GM23338 (cell line): Measurements from ENCODE around the gene LCN10. TPM values are rescaled to one million over a fixed set of nuclear protein-coding genes. Genes with fewer than 3 reads are reported as not detected.

Experiments
- ATAC-seq: fragments of 200-7000 bp; cut with Tn5 transposase; 3 replicates; pipeline ENCODE4 v1.9.1; 2020
- DNase-seq: peaks from one replicate; pipeline ENCODE4 v3.0.0-alpha.2; 2015; ENCODE audit warnings: low spot score
- H2AFZ ChIP-seq: fragments of 200-600 bp; sonication (generic); 2 replicates; pipeline ENCODE4 v1.8.0; 2016; ENCODE audit warnings: antibody characterized with exemption, mild to moderate bottlenecking, moderate library complexity
- H3F3A ChIP-seq: fragments of 200-600 bp; sonication (generic); replicated peaks from 2 replicates; pipeline ENCODE4 v1.8.0; 2017; ENCODE audit warnings: antibody characterized with exemption, mixed run types, low read depth
- H3K27ac ChIP-seq: fragments of 200-600 bp; sonication (generic); 2 replicates; pipeline ENCODE4 v1.6.1; 2016; ENCODE audit warnings: low read depth
- H3K27me3 ChIP-seq: fragments of 200-600 bp; sonication (generic); 2 replicates; pipeline ENCODE4 v1.8.0; 2016; ENCODE audit warnings: mild to moderate bottlenecking, mixed run types, moderate library complexity; ENCODE audit not compliant: insufficient read depth
- H3K36me3 ChIP-seq: fragments of 200-600 bp; sonication (generic); 2 replicates; pipeline ENCODE4 v1.8.0; 2016; ENCODE audit warnings: mild to moderate bottlenecking; ENCODE audit not compliant: insufficient read depth
- H3K4me1 ChIP-seq: fragments of 200-600 bp; sonication (generic); 2 replicates; pipeline ENCODE4 v1.8.0; 2016; ENCODE audit warnings: mild to moderate bottlenecking, moderate library complexity; ENCODE audit not compliant: insufficient read depth
- H3K4me2 ChIP-seq: fragments of 200-600 bp; sonication (generic); 2 replicates; pipeline ENCODE4 v1.7.1; 2017; ENCODE audit warnings: mixed run types
- H3K4me3 ChIP-seq: fragments of 200-600 bp; sonication (generic); 2 replicates; pipeline ENCODE4 v1.6.1; 2016; ENCODE audit warnings: mixed run types
- H3K79me2 ChIP-seq: fragments of 200-600 bp; sonication (generic); replicated peaks from 2 replicates; pipeline ENCODE4 v1.8.0; 2017; ENCODE audit warnings: mild to moderate bottlenecking; ENCODE audit not compliant: insufficient read depth
- H3K9me2 ChIP-seq: fragments of 200-600 bp; sonication (generic); 2 replicates; pipeline ENCODE4 v1.8.0; 2017; ENCODE audit not compliant: insufficient read depth
- H4K20me1 ChIP-seq: fragments of 200-600 bp; sonication (generic); replicated peaks from 2 replicates; pipeline ENCODE4 v1.8.0; 2017; ENCODE audit warnings: mild to moderate bottlenecking; ENCODE audit not compliant: insufficient read depth
- H3K27ac Mint-ChIP-seq: 2 replicates; pipeline ENCODE4 v1.8.0; 2020; ENCODE audit warnings: inconsistent platforms, mild to moderate bottlenecking, moderate library complexity, mixed read lengths
- H3K27me3 Mint-ChIP-seq: 3 replicates; pipeline ENCODE4 v1.8.0; 2022; ENCODE audit warnings: low read depth, mild to moderate bottlenecking, moderate library complexity, mixed read lengths, inconsistent platforms; ENCODE audit not compliant: insufficient read depth, poor library complexity
- H3K36me3 Mint-ChIP-seq: 3 replicates; pipeline ENCODE4 v1.8.0; 2021; ENCODE audit warnings: low read depth, mild to moderate bottlenecking, inconsistent platforms, moderate library complexity, mixed read lengths
- H3K4me1 Mint-ChIP-seq: 3 replicates; pipeline ENCODE4 v1.8.0; 2020; ENCODE audit warnings: mild to moderate bottlenecking, inconsistent platforms, mixed read lengths
- H3K4me3 Mint-ChIP-seq: 3 replicates; pipeline ENCODE4 v1.8.0; 2021; ENCODE audit warnings: moderate library complexity, mild to moderate bottlenecking, inconsistent platforms, mixed read lengths
- H3K9me3 Mint-ChIP-seq: 3 replicates; pipeline ENCODE4 v1.8.0; 2020; ENCODE audit warnings: moderate library complexity, mild to moderate bottlenecking, inconsistent platforms, mixed read lengths
- CREB1 ChIP-seq: fragments of 250-450 bp; sonication (Bioruptor Pico); IDR thresholded peaks from 2 replicates; pipeline ENCODE4 v1.5.0; 2020; ENCODE audit warnings: low read depth, mild to moderate bottlenecking, moderate library complexity
- CTCF ChIP-seq, 2 experiments: fragments of 200-600 bp in 1 of 2; sonication (generic) in 1 of 2; conservative IDR thresholded peaks; 2 replicates each; pipeline versions ENCODE4 v1.5.1 to v1.6.1; 2016 to 2017; ENCODE audit warnings: antibody characterized with exemption in 2 of 2, low read depth in 2 of 2, mild to moderate bottlenecking in 2 of 2, moderate library complexity in 1 of 2
- ETS1 ChIP-seq: IDR thresholded peaks from 2 replicates; pipeline ENCODE4 v1.6.1; 2016; ENCODE audit warnings: antibody characterized with exemption
- ZNF114 ChIP-seq: fragments of 250-450 bp; sonication (Bioruptor Pico); IDR thresholded peaks from 2 replicates; pipeline ENCODE4 v1.5.0; 2020; ENCODE audit warnings: mild to moderate bottlenecking, moderate library complexity
- polyA plus RNA-seq: library from polyadenylated mRNA; unstranded; fragments of >200 nt; fragmentation: Nextera tagmentation; extraction: Ambion mirVana; gene quantifications from 2 replicates; pipeline ENCODE4 v1.2.1, GENCODE V29; 2016
- total RNA-seq: library from RNA; depleted of rRNA; stranded (reverse); fragments of >200 nt; shearing (Covaris generic); gene quantifications from 2 replicates; pipeline ENCODE4 v1.2.3, GENCODE V29; 2014
- TF ChIP-seq, protein P1 (sequence below): fragments of 250-450 bp; sonication (Bioruptor Pico); IDR thresholded peaks from 2 replicates; pipeline ENCODE4 v1.5.0; 2020; ENCODE audit warnings: mild to moderate bottlenecking, moderate library complexity
- TF ChIP-seq, protein P2 (sequence below): IDR thresholded peaks from one replicate; pipeline ENCODE4 v1.6.1; 2018; ENCODE audit warnings: antibody characterized with exemption; ENCODE audit not compliant: unreplicated experiment

The LCN10 gene
- total and polyA plus RNA-seq, 2 experiments from 2014 or later: 0.45 to 0.74 TPM

DNA sequence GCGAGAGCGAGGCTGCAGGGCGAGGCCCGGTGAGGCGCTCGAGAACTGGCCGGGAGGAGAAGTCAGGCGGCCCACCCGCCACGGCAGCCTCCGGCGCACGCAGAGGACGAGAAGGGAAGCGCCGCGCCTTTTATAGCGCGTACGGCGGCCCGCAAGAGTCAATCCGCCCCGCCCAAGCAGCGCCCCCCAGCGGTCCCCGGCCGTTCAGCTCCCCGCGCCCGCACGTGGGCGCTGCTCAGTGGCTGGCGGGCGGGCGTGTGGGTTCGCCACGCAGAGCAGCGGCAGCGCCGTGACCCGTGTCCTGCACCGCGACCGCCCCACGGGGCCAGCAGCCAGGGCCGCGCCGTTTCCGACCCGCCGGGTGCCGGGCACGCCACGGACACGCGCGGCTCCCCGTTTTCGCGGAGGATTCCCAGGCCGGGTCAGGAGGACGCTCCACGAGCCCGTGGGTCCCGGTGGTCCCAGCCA is 14.6 kb downstream of the LCN10 start (continued):
- TF ChIP-seq, protein P1, sequence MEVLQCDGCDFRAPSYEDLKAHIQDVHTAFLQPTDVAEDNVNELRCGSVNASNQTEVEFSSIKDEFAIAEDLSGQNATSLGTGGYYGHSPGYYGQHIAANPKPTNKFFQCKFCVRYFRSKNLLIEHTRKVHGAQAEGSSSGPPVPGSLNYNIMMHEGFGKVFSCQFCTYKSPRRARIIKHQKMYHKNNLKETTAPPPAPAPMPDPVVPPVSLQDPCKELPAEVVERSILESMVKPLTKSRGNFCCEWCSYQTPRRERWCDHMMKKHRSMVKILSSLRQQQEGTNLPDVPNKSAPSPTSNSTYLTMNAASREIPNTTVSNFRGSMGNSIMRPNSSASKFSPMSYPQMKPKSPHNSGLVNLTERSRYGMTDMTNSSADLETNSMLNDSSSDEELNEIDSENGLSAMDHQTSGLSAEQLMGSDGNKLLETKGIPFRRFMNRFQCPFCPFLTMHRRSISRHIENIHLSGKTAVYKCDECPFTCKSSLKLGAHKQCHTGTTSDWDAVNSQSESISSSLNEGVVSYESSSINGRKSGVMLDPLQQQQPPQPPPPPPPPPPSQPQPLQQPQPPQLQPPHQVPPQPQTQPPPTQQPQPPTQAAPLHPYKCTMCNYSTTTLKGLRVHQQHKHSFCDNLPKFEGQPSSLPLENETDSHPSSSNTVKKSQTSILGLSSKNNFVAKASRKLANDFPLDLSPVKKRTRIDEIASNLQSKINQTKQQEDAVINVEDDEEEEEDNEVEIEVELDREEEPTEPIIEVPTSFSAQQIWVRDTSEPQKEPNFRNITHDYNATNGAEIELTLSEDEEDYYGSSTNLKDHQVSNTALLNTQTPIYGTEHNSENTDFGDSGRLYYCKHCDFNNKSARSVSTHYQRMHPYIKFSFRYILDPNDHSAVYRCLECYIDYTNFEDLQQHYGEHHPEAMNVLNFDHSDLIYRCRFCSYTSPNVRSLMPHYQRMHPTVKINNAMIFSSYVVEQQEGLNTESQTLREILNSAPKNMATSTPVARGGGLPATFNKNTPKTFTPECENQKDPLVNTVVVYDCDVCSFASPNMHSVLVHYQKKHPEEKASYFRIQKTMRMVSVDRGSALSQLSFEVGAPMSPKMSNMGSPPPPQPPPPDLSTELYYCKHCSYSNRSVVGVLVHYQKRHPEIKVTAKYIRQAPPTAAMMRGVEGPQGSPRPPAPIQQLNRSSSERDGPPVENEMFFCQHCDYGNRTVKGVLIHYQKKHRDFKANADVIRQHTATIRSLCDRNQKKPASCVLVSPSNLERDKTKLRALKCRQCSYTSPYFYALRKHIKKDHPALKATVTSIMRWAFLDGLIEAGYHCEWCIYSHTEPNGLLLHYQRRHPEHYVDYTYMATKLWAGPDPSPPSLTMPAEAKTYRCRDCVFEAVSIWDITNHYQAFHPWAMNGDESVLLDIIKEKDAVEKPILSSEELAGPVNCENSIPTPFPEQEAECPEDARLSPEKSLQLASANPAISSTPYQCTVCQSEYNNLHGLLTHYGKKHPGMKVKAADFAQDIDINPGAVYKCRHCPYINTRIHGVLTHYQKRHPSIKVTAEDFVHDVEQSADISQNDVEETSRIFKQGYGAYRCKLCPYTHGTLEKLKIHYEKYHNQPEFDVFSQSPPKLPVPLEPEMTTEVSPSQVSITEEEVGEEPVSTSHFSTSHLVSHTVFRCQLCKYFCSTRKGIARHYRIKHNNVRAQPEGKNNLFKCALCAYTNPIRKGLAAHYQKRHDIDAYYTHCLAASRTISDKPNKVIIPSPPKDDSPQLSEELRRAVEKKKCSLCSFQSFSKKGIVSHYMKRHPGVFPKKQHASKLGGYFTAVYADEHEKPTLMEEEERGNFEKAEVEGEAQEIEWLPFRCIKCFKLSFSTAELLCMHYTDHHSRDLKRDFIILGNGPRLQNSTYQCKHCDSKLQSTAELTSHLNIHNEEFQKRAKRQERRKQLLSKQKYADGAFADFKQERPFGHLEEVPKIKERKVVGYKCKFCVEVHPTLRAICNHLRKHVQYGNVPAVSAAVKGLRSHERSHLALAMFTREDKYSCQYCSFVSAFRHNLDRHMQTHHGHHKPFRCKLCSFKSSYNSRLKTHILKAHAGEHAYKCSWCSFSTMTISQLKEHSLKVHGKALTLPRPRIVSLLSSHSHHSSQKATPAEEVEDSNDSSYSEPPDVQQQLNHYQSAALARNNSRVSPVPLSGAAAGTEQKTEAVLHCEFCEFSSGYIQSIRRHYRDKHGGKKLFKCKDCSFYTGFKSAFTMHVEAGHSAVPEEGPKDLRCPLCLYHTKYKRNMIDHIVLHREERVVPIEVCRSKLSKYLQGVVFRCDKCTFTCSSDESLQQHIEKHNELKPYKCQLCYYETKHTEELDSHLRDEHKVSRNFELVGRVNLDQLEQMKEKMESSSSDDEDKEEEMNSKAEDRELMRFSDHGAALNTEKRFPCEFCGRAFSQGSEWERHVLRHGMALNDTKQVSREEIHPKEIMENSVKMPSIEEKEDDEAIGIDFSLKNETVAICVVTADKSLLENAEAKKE (CRISPR knock-in tag): no peak
- TF ChIP-seq ZNF114 (CRISPR knock-in tag) (no peak), ETS1 (peak; percentile 45; the same call in 1 of the 2 replicates), CREB1 (peak; percentile 88)

GRCh38 chr9:136726631-136727191 is 16.0 kb downstream of the LCN10 start:
- DNase-seq (no peak), ATAC-seq (peak; percentile 1; the same call in 2 of the 3 replicates)
- TF ChIP-seq CTCF (conservative IDR thresholded peaks at IDR 0.05; ENCODE audit: low read depth in 2 of 2): peak in 1 of 2 experiments; percentile 46; a peak in 2 of 4 replicates
- TF ChIP-seq, protein P2, sequence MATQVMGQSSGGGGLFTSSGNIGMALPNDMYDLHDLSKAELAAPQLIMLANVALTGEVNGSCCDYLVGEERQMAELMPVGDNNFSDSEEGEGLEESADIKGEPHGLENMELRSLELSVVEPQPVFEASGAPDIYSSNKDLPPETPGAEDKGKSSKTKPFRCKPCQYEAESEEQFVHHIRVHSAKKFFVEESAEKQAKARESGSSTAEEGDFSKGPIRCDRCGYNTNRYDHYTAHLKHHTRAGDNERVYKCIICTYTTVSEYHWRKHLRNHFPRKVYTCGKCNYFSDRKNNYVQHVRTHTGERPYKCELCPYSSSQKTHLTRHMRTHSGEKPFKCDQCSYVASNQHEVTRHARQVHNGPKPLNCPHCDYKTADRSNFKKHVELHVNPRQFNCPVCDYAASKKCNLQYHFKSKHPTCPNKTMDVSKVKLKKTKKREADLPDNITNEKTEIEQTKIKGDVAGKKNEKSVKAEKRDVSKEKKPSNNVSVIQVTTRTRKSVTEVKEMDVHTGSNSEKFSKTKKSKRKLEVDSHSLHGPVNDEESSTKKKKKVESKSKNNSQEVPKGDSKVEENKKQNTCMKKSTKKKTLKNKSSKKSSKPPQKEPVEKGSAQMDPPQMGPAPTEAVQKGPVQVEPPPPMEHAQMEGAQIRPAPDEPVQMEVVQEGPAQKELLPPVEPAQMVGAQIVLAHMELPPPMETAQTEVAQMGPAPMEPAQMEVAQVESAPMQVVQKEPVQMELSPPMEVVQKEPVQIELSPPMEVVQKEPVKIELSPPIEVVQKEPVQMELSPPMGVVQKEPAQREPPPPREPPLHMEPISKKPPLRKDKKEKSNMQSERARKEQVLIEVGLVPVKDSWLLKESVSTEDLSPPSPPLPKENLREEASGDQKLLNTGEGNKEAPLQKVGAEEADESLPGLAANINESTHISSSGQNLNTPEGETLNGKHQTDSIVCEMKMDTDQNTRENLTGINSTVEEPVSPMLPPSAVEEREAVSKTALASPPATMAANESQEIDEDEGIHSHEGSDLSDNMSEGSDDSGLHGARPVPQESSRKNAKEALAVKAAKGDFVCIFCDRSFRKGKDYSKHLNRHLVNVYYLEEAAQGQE: no peak
- Mint-ChIP-seq H3K27me3 (peaks cover 27% of the 10 kb centered on the region), H3K4me3 (peak overlapping the region; percentile 93), H3K9me3 (no peaks in the 10 kb centered on the region; the same call in 2 of the 3 replicates), H3K27ac (peak overlapping the region; percentile 94), H3K4me1 (peaks cover 18% of the 10 kb centered on the region), H3K36me3 (peaks cover 50% of the 10 kb centered on the region)
- H3K4me2 ChIP-seq: peak overlapping the region; percentile 94
- peaks cover 15% of the 10 kb centered on the region for H3K27me3 ChIP-seq
- H3K4me3 ChIP-seq: peak overlapping the region; percentile 99
- H3K36me3 ChIP-seq: peaks cover 22% of the 10 kb centered on the region
- 0 out of 2 replicates have a peak overlapping the region, but pooled peaks have one; percentile 39 for H3K27ac ChIP-seq
- peaks cover 50% of the 10 kb centered on the region for H3F3A ChIP-seq
- no peak overlapping the region for H2AFZ ChIP-seq
- peaks cover 9% of the 10 kb centered on the region; the same call in 1 of the 2 replicates for H3K4me1 ChIP-seq
- H3K9me2 ChIP-seq: no peaks in the 10 kb centered on the region
- H4K20me1 ChIP-seq: peaks cover 31% of the 10 kb centered on the region
- H3K79me2 ChIP-seq: peaks cover 35% of the 10 kb centered on the region
